NCI-H2227 (cell line): Measurements from ENCODE around the gene FBXO42.
"Not testable (repeated sequence)": the region's sequence is repeated elsewhere in the genome, so short reads cannot be mapped to it uniquely, and the experiment has no call there.

Experiments used
- DNase-seq: peaks from one replicate; lab custom pipeline; 2025; ENCODE audit not compliant: unreplicated experiment; lab: John Stamatoyannopoulos, UW

The FBXO42 gene

GRCh38 chr1:16266411-16267118 lies 85.7 kb downstream of the FBXO42 start:
- DNase-seq: no peak

- DNase-seq: no peak
These were observed 90.2 kb downstream of the FBXO42 start for GRCh38 chr1:16262067-16262466.

GRCh38 chr1:16260814-16261213 lies 91.5 kb downstream of the FBXO42 start:
- no peak for DNase-seq

- no peak for DNase-seq
These were observed 93.6 kb downstream of the FBXO42 start for GRCh38 chr1:16258591-16259135.

- no peak for DNase-seq
These were observed 94.3 kb downstream of the FBXO42 start for GRCh38 chr1:16257968-16258367.

GRCh38 chr1:16257556-16257955 lies 94.7 kb downstream of the FBXO42 start:
- DNase-seq: not testable (repeated sequence)

- DNase-seq: no peak
These were observed 95.8 kb downstream of the FBXO42 start for GRCh38 chr1:16256478-16256877.

GRCh38 chr1:16254263-16254928 lies 97.9 kb downstream of the FBXO42 start:
- DNase-seq: no peak

GRCh38 chr1:16253332-16253922 lies 98.9 kb downstream of the FBXO42 start:
- no peak for DNase-seq

GRCh38 chr1:16252912-16253311 lies 99.4 kb downstream of the FBXO42 start:
- no peak for DNase-seq

GRCh38 chr1:16251381-16251780 lies 100.9 kb downstream of the FBXO42 start:
- no peak for DNase-seq

GRCh38 chr1:16250524-16251251 lies 101.6 kb downstream of the FBXO42 start:
- DNase-seq: no peak

GRCh38 chr1:16249596-16250241 lies 102.6 kb downstream of the FBXO42 start:
- DNase-seq: no peak

GRCh38 chr1:16248603-16249516 lies 103.4 kb downstream of the FBXO42 start:
- DNase-seq: peak; percentile 87

- DNase-seq: no peak
These were observed 104.3 kb downstream of the FBXO42 start for GRCh38 chr1:16248007-16248436.

GRCh38 chr1:16247441-16247840 lies 104.8 kb downstream of the FBXO42 start:
- no peak for DNase-seq

- DNase-seq: no peak
These were observed 105.3 kb downstream of the FBXO42 start for GRCh38 chr1:16246961-16247360.

- DNase-seq: not testable (repeated sequence)
These were observed 106.0 kb downstream of the FBXO42 start for GRCh38 chr1:16246239-16246638.

- DNase-seq: no peak
These were observed 106.6 kb downstream of the FBXO42 start for GRCh38 chr1:16245476-16246196.
